ENCODE results near the gene COX19. TPM values are rescaled to one million over a fixed set of nuclear protein-coding genes. Genes with fewer than 3 reads are reported as not detected.

The COX19 gene
- total and polyA plus RNA-seq, 2 of the 13 experiments (the other 11 are each of a cell fraction or from before 2014, with no cell fraction given): 11.5 to 21.7 TPM

DNA sequence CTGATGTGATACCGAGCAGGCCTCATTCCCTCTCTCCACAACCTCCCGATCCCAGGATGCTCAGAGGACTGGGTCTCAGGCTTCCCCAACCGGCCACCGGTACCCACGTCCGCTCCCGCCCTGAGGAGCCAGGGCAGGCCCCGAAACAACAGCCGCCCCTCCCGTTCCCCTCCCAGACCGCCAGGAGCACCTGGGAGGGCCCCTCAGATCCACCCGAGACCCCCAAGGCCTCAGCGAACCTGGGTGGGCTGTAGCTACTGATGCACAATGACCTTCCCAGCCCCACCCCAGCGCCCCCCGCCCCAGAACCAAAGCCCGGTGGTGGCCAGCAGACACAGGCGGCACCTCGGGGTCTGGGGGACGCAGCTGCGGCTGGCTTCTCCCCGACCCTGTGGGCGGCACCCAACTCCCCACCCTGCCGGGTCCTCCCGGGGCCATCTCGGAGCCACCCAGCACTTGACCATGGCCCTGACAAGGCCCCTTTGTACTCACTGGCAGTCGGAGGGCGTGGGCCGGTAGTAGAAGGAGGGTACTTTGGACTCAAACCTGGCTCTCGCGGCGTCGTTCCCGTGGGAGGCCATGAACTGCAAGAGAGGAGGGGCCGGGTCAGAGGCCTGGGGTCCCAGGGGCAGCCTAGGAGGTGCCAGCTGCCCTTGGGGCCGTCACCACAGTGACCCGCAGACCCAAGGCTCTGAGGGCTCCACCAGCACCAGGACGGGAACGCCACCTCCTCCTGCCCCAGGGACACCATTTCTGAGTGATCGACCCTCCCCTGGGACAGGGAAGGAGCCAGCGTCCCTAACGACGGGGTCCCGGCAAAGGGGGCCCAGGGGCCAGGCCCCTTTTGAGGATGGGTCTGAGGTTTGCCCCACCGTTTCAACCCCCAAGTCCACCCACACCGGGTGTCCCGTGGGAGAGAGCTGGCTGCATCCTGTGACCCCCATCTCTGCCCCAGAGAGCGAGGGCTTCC, 49.0 kb downstream of the COX19 start (continued):
- TF ChIP-seq ZSCAN21 (CRISPR knock-in tag; IDR thresholded peaks at IDR 0.05; ENCODE audit: borderline replicate concordance): peak; percentile 34; the same call in 1 of the 2 replicates
- peak; percentile 21; the same call in 1 of the 2 replicates for TF ChIP-seq ZNF274 (CRISPR knock-in tag; IDR thresholded peaks at IDR 0.05)
- TF ChIP-seq LCORL (IDR thresholded peaks at IDR 0.05): no peak
- TF ChIP-seq LCORL (CRISPR knock-in tag; IDR thresholded peaks at IDR 0.05): peak; percentile 75
- peak; percentile 61; the same call in 1 of the 2 replicates for TF ChIP-seq CREM (IDR thresholded peaks at IDR 0.05)
- no peak for TF ChIP-seq CREM (CRISPR knock-in tag; IDR thresholded peaks at IDR 0.05)
- TF ChIP-seq PTBP1 (IDR thresholded peaks at IDR 0.05; ENCODE audit: low read depth, low read length, poor library complexity, severe bottlenecking): no peak
- TF ChIP-seq MXD4 (CRISPR knock-in tag; IDR thresholded peaks at IDR 0.05): 0 out of 2 replicates have a peak, but pooled peaks have one; percentile 14
- TF ChIP-seq, protein P1, sequence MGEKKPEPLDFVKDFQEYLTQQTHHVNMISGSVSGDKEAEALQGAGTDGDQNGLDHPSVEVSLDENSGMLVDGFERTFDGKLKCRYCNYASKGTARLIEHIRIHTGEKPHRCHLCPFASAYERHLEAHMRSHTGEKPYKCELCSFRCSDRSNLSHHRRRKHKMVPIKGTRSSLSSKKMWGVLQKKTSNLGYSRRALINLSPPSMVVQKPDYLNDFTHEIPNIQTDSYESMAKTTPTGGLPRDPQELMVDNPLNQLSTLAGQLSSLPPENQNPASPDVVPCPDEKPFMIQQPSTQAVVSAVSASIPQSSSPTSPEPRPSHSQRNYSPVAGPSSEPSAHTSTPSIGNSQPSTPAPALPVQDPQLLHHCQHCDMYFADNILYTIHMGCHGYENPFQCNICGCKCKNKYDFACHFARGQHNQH (CRISPR knock-in tag; IDR thresholded peaks at IDR 0.05): 0 out of 2 replicates have a peak, but pooled peaks have one; percentile 57
- TF ChIP-seq MAZ (IDR thresholded peaks at IDR 0.05; ENCODE audit: borderline replicate concordance, low read depth, low read length): no peak
- no peak for TF ChIP-seq MAZ (CRISPR knock-in tag; IDR thresholded peaks at IDR 0.05; ENCODE audit: low read depth)
- 0 out of 2 replicates have a peak, but pooled peaks have one; percentile 19 for TF ChIP-seq ELF1 (CRISPR knock-in tag; IDR thresholded peaks at IDR 0.05)
- TF ChIP-seq, protein P2, sequence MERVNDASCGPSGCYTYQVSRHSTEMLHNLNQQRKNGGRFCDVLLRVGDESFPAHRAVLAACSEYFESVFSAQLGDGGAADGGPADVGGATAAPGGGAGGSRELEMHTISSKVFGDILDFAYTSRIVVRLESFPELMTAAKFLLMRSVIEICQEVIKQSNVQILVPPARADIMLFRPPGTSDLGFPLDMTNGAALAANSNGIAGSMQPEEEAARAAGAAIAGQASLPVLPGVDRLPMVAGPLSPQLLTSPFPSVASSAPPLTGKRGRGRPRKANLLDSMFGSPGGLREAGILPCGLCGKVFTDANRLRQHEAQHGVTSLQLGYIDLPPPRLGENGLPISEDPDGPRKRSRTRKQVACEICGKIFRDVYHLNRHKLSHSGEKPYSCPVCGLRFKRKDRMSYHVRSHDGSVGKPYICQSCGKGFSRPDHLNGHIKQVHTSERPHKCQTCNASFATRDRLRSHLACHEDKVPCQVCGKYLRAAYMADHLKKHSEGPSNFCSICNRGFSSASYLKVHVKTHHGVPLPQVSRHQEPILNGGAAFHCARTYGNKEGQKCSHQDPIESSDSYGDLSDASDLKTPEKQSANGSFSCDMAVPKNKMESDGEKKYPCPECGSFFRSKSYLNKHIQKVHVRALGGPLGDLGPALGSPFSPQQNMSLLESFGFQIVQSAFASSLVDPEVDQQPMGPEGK (CRISPR knock-in tag; IDR thresholded peaks at IDR 0.05): peak; percentile 75
- 0 out of 2 replicates have a peak, but pooled peaks have one; percentile 44 for TF ChIP-seq ZMYM4 (CRISPR knock-in tag; IDR thresholded peaks at IDR 0.05)
- TF ChIP-seq, protein P3, sequence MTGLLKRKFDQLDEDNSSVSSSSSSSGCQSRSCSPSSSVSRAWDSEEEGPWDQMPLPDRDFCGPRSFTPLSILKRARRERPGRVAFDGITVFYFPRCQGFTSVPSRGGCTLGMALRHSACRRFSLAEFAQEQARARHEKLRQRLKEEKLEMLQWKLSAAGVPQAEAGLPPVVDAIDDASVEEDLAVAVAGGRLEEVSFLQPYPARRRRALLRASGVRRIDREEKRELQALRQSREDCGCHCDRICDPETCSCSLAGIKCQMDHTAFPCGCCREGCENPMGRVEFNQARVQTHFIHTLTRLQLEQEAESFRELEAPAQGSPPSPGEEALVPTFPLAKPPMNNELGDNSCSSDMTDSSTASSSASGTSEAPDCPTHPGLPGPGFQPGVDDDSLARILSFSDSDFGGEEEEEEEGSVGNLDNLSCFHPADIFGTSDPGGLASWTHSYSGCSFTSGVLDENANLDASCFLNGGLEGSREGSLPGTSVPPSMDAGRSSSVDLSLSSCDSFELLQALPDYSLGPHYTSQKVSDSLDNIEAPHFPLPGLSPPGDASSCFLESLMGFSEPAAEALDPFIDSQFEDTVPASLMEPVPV (CRISPR knock-in tag; IDR thresholded peaks at IDR 0.05): peak; percentile 85
- TF ChIP-seq, protein P4, sequence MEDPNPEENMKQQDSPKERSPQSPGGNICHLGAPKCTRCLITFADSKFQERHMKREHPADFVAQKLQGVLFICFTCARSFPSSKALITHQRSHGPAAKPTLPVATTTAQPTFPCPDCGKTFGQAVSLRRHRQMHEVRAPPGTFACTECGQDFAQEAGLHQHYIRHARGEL (CRISPR knock-in tag; IDR thresholded peaks at IDR 0.05): no peak
- TF ChIP-seq, protein P5, sequence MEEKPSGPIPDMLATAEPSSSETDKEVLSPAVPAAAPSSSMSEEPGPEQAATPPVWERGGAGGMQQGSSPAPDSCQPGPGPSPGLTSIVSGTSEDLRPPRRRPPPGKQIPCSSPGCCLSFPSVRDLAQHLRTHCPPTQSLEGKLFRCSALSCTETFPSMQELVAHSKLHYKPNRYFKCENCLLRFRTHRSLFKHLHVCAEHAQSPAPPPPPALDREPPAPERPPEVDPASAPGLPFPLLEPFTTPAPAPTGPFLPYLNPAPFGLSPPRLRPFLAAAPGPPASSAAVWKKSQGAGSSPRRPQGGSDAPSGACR (CRISPR knock-in tag; IDR thresholded peaks at IDR 0.05): 0 out of 2 replicates have a peak, but pooled peaks have one; percentile 17
- TF ChIP-seq NONO (IDR thresholded peaks at IDR 0.05): no peak
- peak; percentile 94 for TF ChIP-seq NONO (CRISPR knock-in tag; conservative IDR thresholded peaks at IDR 0.05)
- TF ChIP-seq, protein P6, sequence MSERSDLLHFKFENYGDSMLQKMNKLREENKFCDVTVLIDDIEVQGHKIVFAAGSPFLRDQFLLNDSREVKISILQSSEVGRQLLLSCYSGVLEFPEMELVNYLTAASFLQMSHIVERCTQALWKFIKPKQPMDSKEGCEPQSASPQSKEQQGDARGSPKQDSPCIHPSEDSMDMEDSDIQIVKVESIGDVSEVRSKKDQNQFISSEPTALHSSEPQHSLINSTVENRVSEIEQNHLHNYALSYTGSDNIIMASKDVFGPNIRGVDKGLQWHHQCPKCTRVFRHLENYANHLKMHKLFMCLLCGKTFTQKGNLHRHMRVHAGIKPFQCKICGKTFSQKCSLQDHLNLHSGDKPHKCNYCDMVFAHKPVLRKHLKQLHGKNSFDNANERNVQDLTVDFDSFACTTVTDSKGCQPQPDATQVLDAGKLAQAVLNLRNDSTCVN (CRISPR knock-in tag; IDR thresholded peaks at IDR 0.05; ENCODE audit: borderline replicate concordance): no peak
- no peak for TF ChIP-seq ZSCAN30 (CRISPR knock-in tag; IDR thresholded peaks at IDR 0.05)
- TF ChIP-seq TAF1 (CRISPR knock-in tag; IDR thresholded peaks at IDR 0.05): peak; percentile 33; the same call in 1 of the 2 replicates
